Upper lobe of left lung (tissue), 4 donors: ENCODE data around the gene TMEM240.
"Not testable (repeated sequence)": the region's sequence is repeated elsewhere in the genome, so short reads cannot be mapped to it uniquely, and the experiment has no call there.

Experiments used
- EP300 ChIP-seq, 4 donors: sonication (generic); formaldehyde crosslinking; IDR thresholded peaks; one replicate each; pipeline ENCODE4 v1.5.1; 2017; ENCODE audit warnings: antibody characterized with exemption in 4 of 4, control low read depth in 2 of 4
- POLR2A ChIP-seq, 4 donors: fragments of 450-650 bp; IDR thresholded peaks; one replicate each; pipeline ENCODE4 v1.5.1; 2016 to 2017; ENCODE audit warnings: antibody characterized with exemption in 4 of 4, mild to moderate bottlenecking in 2 of 4
- POLR2AphosphoS5 ChIP-seq, 2 donors: sonication (generic); formaldehyde crosslinking; IDR thresholded peaks; one replicate each; pipeline ENCODE4 v1.5.1; 2017; ENCODE audit warnings: antibody characterized with exemption in 2 of 2
- TF ChIP-seq, protein P1 (sequence below), 6 experiments: fragments of 450-650 bp in 4 of 6; fragments of 200-600 bp in 2 of 6; sonication (generic) in 2 of 6; IDR thresholded peaks; one replicate each; pipeline ENCODE4 v1.5.1; 2016 to 2019; ENCODE audit warnings: antibody characterized with exemption in 6 of 6

DNA sequence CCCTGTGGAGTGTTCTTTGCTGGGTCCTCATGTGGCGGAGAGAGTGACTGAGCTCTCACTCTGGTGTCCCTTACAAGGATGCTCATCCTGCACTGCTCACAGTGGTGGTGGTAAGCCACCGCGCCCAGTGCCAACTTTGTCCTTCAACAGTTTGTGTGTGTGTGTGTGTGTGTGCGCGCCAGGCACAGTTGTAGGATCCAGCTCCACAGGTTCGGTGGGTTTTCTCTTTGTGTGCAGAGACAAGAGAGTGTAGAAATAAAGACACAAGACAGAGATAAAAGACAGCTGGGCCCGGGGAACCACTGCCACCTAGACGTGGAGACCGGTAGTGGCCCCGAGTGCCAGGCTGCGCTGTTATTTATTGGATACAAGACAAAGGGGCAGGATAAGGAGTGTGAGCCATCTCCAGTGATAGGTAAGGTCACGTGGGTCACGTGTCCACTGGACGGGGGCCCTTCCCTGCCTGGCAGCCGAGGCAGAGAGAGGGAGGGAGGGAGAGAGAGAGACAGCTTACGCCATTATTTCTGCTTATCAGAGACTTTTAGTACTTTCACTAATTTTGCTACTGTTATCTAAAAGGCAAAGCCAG lies 35.6 kb downstream of the TMEM240 start:
- TF ChIP-seq POLR2A (IDR thresholded peaks at IDR 0.05) (peak in 1 of 4 donors; percentile 37), POLR2AphosphoS5 (IDR thresholded peaks at IDR 0.05) (peak in 1 of 2 donors; percentile 14)
- TF ChIP-seq, protein P1, sequence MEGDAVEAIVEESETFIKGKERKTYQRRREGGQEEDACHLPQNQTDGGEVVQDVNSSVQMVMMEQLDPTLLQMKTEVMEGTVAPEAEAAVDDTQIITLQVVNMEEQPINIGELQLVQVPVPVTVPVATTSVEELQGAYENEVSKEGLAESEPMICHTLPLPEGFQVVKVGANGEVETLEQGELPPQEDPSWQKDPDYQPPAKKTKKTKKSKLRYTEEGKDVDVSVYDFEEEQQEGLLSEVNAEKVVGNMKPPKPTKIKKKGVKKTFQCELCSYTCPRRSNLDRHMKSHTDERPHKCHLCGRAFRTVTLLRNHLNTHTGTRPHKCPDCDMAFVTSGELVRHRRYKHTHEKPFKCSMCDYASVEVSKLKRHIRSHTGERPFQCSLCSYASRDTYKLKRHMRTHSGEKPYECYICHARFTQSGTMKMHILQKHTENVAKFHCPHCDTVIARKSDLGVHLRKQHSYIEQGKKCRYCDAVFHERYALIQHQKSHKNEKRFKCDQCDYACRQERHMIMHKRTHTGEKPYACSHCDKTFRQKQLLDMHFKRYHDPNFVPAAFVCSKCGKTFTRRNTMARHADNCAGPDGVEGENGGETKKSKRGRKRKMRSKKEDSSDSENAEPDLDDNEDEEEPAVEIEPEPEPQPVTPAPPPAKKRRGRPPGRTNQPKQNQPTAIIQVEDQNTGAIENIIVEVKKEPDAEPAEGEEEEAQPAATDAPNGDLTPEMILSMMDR (IDR thresholded peaks at IDR 0.05): peak; percentile 64 to 81 (median 75)
- not testable (repeated sequence) for TF ChIP-seq EP300 (IDR thresholded peaks at IDR 0.05)
